Measurements from ENCODE around the gene TBCD. TPM values are rescaled to one million over a fixed set of nuclear protein-coding genes. Genes with fewer than 3 reads are reported as not detected.

Gene TBCD
- total RNA-seq, 2 donors from 2014 or later: 38.9 to 74.8 TPM

DNA sequence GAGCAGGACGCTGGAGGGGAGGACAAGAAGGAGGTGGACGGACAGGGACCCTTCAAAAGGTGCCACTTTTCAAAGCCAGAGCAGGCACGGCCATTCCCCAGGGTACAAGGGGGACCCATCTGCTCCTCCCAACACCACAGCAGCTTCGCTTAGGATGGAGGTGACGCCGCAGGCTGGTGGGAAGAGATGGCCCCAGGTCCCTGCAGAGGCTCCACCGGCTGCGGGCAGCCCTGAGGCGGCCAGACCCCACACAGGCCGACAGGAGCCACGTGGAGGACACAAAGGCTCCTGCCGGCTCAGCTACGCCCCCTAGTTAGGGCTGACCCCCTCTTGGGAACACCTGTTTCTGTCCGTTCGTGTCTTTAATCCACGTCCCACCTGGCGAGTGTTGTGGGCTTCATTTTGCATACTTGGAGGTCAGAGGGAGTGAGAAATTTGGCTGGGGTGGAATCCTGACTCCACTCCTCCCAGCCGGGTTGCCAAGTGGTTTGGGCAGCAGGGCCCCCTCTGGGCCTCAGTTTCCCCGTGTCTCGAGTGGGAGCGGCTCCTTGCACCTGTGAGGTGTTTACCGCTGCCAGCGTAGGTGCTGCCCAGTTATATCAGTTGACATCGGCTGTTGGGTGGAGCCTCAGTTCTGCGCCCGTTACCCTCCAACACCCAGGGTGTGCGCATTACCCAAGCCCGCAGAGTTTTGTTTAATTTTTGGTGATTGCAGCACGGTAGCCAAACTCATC, 41.2 kb upstream of the TBCD start:
- 59 to 79% methylated on average over 18 to 29 of the region's 29 CpGs for WGBS, 2 donors
- no peak for TF ChIP-seq POLR2A (IDR thresholded peaks at IDR 0.05)
- TF ChIP-seq, protein P1, sequence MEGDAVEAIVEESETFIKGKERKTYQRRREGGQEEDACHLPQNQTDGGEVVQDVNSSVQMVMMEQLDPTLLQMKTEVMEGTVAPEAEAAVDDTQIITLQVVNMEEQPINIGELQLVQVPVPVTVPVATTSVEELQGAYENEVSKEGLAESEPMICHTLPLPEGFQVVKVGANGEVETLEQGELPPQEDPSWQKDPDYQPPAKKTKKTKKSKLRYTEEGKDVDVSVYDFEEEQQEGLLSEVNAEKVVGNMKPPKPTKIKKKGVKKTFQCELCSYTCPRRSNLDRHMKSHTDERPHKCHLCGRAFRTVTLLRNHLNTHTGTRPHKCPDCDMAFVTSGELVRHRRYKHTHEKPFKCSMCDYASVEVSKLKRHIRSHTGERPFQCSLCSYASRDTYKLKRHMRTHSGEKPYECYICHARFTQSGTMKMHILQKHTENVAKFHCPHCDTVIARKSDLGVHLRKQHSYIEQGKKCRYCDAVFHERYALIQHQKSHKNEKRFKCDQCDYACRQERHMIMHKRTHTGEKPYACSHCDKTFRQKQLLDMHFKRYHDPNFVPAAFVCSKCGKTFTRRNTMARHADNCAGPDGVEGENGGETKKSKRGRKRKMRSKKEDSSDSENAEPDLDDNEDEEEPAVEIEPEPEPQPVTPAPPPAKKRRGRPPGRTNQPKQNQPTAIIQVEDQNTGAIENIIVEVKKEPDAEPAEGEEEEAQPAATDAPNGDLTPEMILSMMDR (IDR thresholded peaks at IDR 0.05): no peak
- H3K36me3 ChIP-seq (replicated peaks in 1 of 2; ENCODE audit: insufficient read depth in 1 of 2, low read depth in 2 of 2): no peaks in the 10 kb centered on the region
- no peak overlapping the region for H3K4me3 ChIP-seq
- DNase-seq (no peak), ATAC-seq (no peak)
- peaks cover 3% of the 10 kb centered on the region for H3K4me1 ChIP-seq
- no peaks in the 10 kb centered on the region for H3K27me3 ChIP-seq
- H3K9me3 ChIP-seq: no peaks in the 10 kb centered on the region
- no peak overlapping the region for H3K27ac ChIP-seq
- intact Hi-C loops (cut with DNase I): no loop called here

DNA sequence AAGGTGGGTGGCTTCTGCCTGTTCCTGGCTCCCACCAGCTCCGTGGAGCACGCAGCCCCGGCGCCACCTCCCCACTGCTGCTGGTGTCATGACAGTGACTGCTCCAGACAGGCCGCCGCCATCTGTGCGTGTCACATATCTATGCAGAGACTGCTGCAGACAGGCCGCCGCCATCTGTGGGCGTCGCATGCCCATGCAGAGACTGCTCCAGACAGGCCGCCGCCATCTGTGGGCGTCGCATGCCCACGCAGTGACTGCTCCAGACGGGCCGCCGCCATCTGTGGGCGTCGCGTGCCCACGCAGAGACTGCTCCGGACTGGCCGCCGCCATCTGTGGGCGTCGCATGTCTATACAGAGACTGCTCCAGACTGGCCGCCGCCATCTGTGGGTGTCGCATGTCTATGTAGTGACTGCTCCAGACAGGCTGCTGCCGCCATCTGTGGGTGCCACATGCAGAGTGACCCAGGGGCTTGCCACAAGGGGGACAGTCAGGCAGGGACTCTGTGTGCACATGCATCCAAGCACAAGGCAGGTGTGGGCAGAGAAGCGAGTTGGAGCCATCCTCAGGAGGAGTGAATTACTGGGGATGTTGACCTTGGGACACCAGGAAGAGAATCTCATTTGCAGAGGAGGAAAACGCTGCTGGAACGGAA, 38.7 kb upstream of the TBCD start:
- DNase-seq (no peak), ATAC-seq (no peak)
- WGBS, 2 donors: 62 to 87% methylated on average over 3 to 35 of the region's 35 CpGs
- Histone ChIP-seq H3K27me3 (no peaks in the 10 kb centered on the region), H3K4me3 (no peak overlapping the region), H3K27ac (no peak overlapping the region), H3K4me1 (peaks cover 19% of the 10 kb centered on the region), H3K36me3 (replicated peaks in 1 of 2; ENCODE audit: insufficient read depth in 1 of 2, low read depth in 2 of 2) (no peaks in the 10 kb centered on the region), H3K9me3 (no peaks in the 10 kb centered on the region)
- intact Hi-C loops (cut with DNase I): no loop called here
- TF ChIP-seq POLR2A (IDR thresholded peaks at IDR 0.05): no peak
- TF ChIP-seq, protein P1 (IDR thresholded peaks at IDR 0.05): no peak

DNA sequence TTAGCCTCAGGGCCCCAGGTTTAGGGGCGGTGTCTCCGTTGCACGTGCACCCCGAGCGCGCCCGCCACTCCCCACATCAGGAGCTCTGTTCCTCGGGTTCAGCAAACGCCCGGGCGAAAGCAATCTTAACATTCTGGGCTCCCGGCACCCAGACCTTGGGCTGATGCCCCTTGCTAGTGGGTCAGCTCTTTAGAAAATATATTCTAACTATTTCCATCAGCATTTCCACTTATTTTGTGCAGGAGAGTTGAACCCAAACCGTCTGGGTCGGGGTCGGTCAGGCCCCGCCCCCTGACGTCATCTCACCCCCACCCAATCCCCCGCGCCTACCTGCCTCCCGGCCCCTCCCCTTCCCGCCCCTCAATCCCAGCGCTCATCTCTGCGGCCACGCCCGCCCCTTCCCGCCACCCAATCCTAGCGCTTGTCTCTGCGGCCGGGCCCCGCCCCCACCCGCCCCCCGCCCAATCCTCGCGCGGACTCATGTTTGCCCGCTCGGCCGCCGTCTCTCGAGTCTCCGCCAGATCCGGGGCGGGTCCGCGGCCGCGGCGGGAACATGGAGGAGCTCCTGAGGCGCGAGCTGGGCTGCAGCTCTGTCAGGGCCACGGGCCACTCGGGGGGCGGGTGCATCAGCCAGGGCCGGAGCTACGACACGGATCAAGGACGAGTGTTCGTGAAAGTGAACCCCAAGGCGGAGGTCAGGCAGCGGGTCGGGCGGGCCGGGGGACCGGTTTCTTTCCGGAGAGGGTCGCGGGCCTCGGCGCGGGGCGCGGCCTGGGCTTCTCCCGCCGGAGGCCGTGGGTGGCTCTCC, 35.5 kb upstream of the TBCD start, which contains the start of gene FN3KRP:
TSS of gene FN3KRP (plus strand) at position 504 of the 808 bp plus-strand sequence. CDS start at position 554, 50 bp downstream.
- TF ChIP-seq, protein P1 (IDR thresholded peaks at IDR 0.05): no peak
- TF ChIP-seq POLR2A (IDR thresholded peaks at IDR 0.05): peak in 2 of 3 donors; percentile 54 to 56
- H3K9me3 ChIP-seq: no peaks in the 10 kb centered on the region
- DNase-seq (peak; percentile 97 to 98 (median 98)), ATAC-seq (peak; percentile 98)
- H3K27ac ChIP-seq: peak within 1 kb of the TSS; percentile 63 to 88 (median 72)
- 0 to 1% methylated on average over 12 to 58 of the region's 75 CpGs for WGBS, 2 donors
- intact Hi-C loops (cut with DNase I): no loop called here
- H3K36me3 ChIP-seq (replicated peaks in 1 of 2; ENCODE audit: insufficient read depth in 1 of 2, low read depth in 2 of 2): no peaks in the 10 kb centered on the region
- peaks cover 19% of the 10 kb centered on the region for H3K4me1 ChIP-seq
- peak within 1 kb of the TSS; percentile 39 to 99 for H3K4me3 ChIP-seq
- H3K27me3 ChIP-seq: no peaks in the 10 kb centered on the region

DNA sequence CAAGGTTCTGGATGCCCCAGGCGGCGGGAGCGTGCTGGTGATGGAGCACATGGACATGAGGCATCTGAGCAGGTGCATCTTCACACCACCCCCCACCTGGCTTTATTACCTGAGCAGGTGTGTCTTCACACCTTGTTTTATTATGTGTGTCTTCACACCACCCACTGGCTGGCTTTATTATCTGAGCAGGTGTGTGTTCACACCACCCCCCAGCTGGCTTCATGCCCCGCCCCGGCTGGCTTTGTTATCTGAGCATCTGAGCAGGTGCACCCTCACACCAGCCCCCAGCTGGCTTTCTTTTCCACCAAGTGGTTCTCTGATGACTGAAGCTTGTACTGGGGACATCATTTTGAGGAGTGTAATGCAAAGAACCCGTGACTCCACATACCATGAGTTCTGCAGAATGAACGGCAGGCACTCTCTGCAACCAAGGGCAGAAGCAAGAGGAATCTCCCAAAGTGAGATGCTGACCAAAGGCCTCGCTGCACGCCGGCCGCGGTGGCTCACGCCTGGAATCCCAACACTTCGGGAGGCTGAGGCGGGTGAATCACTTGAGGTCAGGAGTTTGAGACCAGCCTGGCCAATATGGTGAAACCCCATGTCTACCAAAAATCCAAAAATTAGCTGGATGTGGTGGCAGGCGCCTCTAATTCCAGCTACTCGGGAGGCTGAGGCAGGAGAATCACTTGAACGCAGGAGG, 32.7 kb upstream of the TBCD start:
- Histone ChIP-seq H3K36me3 (replicated peaks in 1 of 2; ENCODE audit: insufficient read depth in 1 of 2, low read depth in 2 of 2) (peaks cover 0 to 4% of the 10 kb centered on the region in 2 donors), H3K27me3 (no peaks in the 10 kb centered on the region), H3K9me3 (no peaks in the 10 kb centered on the region), H3K4me1 (peaks cover 19% of the 10 kb centered on the region), H3K27ac (no peak overlapping the region), H3K4me3 (no peak overlapping the region)
- ATAC-seq (no peak), DNase-seq (no peak)
- intact Hi-C loops (cut with DNase I): no loop called here
- WGBS, 2 donors: 88 to 92% methylated on average over 10 to 18 of the region's 18 CpGs
- TF ChIP-seq, protein P1 (IDR thresholded peaks at IDR 0.05): no peak
